ENCODE data around the gene CALML6. TPM values are rescaled to one million over a fixed set of nuclear protein-coding genes. Genes with fewer than 3 reads are reported as not detected.

CALML6 gene
- total RNA-seq: 1 to 10 TPM in 1 of 2 donors, not detected in 1; 1.1 TPM
- 1 to 10 TPM in 1 of 2 donors, not detected in 1; 4.5 TPM for polyA plus RNA-seq
- long read RNA-seq, donor 1: 0 reads
- long read RNA-seq, donor 2: 0 reads

DNA sequence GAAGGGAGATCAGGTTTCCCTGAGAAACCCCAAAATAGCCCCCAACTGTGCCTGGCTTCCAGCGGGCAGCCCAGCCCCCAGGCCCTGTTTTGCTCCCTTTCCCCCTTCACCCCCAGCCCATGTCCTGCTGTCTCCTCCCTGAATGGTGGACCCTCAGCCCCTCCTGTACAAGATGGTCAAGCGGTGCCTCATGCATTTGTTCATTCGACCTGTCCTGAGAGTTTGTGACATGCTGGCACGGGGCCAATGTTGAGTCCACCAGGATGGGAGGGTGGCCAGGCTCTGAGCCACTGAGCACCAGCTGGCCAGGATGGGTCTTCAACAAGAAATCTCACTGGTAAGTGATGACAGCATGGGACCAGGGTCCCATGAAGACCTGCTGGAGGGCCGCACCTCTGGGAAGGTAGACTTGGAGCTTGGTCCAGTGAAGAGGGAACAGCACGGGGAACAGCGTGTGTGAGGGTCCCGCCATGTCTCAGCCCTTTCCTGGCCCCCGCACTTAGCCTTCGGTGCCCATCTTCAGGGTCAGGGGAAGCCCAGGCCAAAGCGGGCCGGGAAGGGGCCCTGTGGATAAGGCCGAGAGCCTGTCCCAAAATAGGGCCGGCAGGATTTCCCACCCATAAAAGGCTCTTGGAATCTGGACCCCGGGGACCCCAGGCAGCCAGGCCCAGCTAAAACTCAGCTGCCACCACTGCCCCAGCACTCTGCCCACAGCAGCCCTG, at the start of gene CALML6:
Gene CALML6 (plus strand): TSS at position 290 of the 722 bp plus-strand sequence. CDS start 21 bp downstream, at position 311.
- peak; percentile 56 to 75 for DNase-seq
- no peaks in the 10 kb centered on the region for H3K9me3 ChIP-seq (ENCODE audit: control insufficient read depth, low read length)
- no peak for ATAC-seq (ENCODE audit: low FRiP score)
- 70 to 79% methylated on average over 12 to 15 of the region's 15 CpGs for WGBS, 2 donors
- no peaks in the 10 kb centered on the region for H3K4me1 ChIP-seq (ENCODE audit: control insufficient read depth in 1 of 2, insufficient read depth in 2 of 2, low read length in 2 of 2)
- intact Hi-C loops (cut with DNase I): no loop called here
- no peak within 1 kb of the TSS for H3K27ac ChIP-seq (ENCODE audit: low read depth in 1 of 2, low read length in 2 of 2)
- no peaks in the 10 kb centered on the region for H3K36me3 ChIP-seq (ENCODE audit: control insufficient read depth in 1 of 2, insufficient read depth in 2 of 2, low read length in 1 of 2)
- no peaks in the 10 kb centered on the region for H3K27me3 ChIP-seq (ENCODE audit: control insufficient read depth in 1 of 2, insufficient read depth in 2 of 2, low read length in 1 of 2)
- no peak within 1 kb of the TSS for H3K4me3 ChIP-seq (ENCODE audit: low read length in 2 of 2)

DNA sequence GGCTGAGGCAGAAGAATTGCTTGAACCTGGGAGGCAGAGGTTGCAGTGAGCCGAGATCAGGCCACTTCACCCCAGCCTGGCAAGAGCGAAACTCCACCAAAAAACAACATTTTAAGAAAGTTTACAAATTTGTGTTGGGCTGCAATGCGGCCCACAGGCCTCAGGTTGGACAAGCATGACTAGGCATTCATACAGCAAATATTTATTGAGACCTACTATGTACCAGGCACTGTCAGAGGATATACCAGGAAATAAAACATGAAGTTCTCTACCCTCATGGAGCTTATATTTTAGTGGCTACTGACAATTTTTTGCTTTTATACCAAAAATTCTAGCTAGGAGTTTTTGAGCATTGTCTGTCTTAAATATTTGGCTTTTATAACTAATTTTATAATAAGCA, 47.9 kb upstream of the CALML6 start:
- peaks cover 0 to 5% of the 10 kb centered on the region in 2 donors for H3K4me1 ChIP-seq (ENCODE audit: control insufficient read depth in 1 of 2, insufficient read depth in 2 of 2, low read length in 2 of 2)
- intact Hi-C loops (cut with DNase I): no loop called here

DNA sequence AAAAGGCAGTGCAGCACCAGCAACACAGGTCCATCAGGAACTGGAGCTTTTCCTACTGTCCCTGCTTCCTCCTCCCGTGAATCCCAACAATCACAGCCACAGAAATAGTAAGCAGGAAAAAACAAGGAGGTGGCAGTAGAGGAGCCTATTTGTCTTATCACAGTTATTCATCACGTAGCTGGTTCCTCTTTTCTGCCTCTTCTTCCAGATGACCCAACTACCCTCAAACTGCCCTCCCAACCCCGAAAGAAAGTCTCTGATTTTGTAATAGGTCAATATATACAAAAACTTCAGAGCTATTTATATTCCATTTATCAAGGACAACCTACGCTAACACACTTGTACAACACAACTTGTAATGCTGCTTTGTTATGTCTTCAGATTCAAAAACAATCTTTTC, 45.6 kb upstream of the CALML6 start:
- H3K36me3 ChIP-seq (ENCODE audit: control insufficient read depth in 1 of 2, insufficient read depth in 2 of 2, low read length in 1 of 2): no peaks in the 10 kb centered on the region
- no peak overlapping the region for H3K27ac ChIP-seq (ENCODE audit: low read depth in 1 of 2, low read length in 2 of 2)
- DNase-seq (no peak), ATAC-seq (ENCODE audit: low FRiP score) (no peak)
- intact Hi-C loops (cut with DNase I): no loop called here
- H3K9me3 ChIP-seq (ENCODE audit: control insufficient read depth, low read length): no peaks in the 10 kb centered on the region
- H3K4me1 ChIP-seq (ENCODE audit: control insufficient read depth in 1 of 2, insufficient read depth in 2 of 2, low read length in 2 of 2): no peaks in the 10 kb centered on the region
- H3K4me3 ChIP-seq (ENCODE audit: low read length in 2 of 2): no peak overlapping the region
- 72 to 76% methylated on average over 4 of the region's 4 CpGs for WGBS, 2 donors
- H3K27me3 ChIP-seq (ENCODE audit: control insufficient read depth in 1 of 2, insufficient read depth in 2 of 2, low read length in 1 of 2): no peaks in the 10 kb centered on the region

More for the DNA sequence above, 47.9 kb upstream of the CALML6 start:
- Histone ChIP-seq H3K9me3 (ENCODE audit: control insufficient read depth, low read length) (no peaks in the 10 kb centered on the region), H3K27ac (ENCODE audit: low read depth in 1 of 2, low read length in 2 of 2) (no peak overlapping the region), H3K4me3 (ENCODE audit: low read length in 2 of 2) (no peak overlapping the region), H3K36me3 (ENCODE audit: control insufficient read depth in 1 of 2, insufficient read depth in 2 of 2, low read length in 1 of 2) (no peaks in the 10 kb centered on the region), H3K27me3 (ENCODE audit: control insufficient read depth in 1 of 2, insufficient read depth in 2 of 2, low read length in 1 of 2) (no peaks in the 10 kb centered on the region)
- 85 to 94% methylated on average over 3 of the region's 3 CpGs for WGBS, 2 donors
- ATAC-seq (ENCODE audit: low FRiP score) (no peak), DNase-seq (no peak)

GRCh38 chr1:1872329-1872994, 42.6 kb upstream of the CALML6 start:
- ATAC-seq (ENCODE audit: low FRiP score) (no peak), DNase-seq (peak in 1 of 2 donors; percentile 8)

DNA sequence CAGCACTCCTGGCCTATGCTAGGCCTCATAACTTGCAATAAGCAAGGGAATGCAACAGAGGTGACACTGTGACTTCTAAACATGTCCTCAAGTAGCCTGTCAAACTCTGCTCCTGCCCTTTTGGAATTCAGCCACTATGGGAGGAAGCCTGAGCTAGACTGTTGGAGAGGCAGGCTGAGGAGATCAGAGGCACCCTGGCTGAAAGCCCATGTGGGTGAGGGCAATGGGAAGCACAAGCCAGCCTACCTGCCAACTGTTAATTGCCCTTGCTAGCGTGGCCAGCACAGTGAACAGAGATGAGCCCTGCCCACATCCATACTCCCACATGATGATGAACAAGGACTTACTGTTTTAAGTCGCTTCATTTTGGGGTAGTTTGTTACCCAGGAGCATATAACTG, 41.9 kb upstream of the CALML6 start:
- H3K9me3 ChIP-seq (ENCODE audit: control insufficient read depth, low read length): no peaks in the 10 kb centered on the region
- H3K27me3 ChIP-seq (ENCODE audit: control insufficient read depth in 1 of 2, insufficient read depth in 2 of 2, low read length in 1 of 2): no peaks in the 10 kb centered on the region
- no peaks in the 10 kb centered on the region for H3K36me3 ChIP-seq (ENCODE audit: control insufficient read depth in 1 of 2, insufficient read depth in 2 of 2, low read length in 1 of 2)
- no peak overlapping the region for H3K27ac ChIP-seq (ENCODE audit: low read depth in 1 of 2, low read length in 2 of 2)
- DNase-seq (peak in 1 of 2 donors; percentile 35), ATAC-seq (ENCODE audit: low FRiP score) (no peak)
- no peak overlapping the region for H3K4me3 ChIP-seq (ENCODE audit: low read length in 2 of 2)
- 54% methylated on average over 2 of the region's 2 CpGs for WGBS, 2 donors
- intact Hi-C loops (cut with DNase I): no loop called here
- H3K4me1 ChIP-seq (ENCODE audit: control insufficient read depth in 1 of 2, insufficient read depth in 2 of 2, low read length in 2 of 2): no peaks in the 10 kb centered on the region

More at GRCh38 chr1:1872329-1872994, 42.6 kb upstream of the CALML6 start:
- Histone ChIP-seq H3K4me3 (ENCODE audit: low read length in 2 of 2) (no peak overlapping the region), H3K4me1 (ENCODE audit: control insufficient read depth in 1 of 2, insufficient read depth in 2 of 2, low read length in 2 of 2) (no peaks in the 10 kb centered on the region), H3K9me3 (ENCODE audit: control insufficient read depth, low read length) (no peaks in the 10 kb centered on the region), H3K36me3 (ENCODE audit: control insufficient read depth in 1 of 2, insufficient read depth in 2 of 2, low read length in 1 of 2) (no peaks in the 10 kb centered on the region), H3K27me3 (ENCODE audit: control insufficient read depth in 1 of 2, insufficient read depth in 2 of 2, low read length in 1 of 2) (no peaks in the 10 kb centered on the region), H3K27ac (ENCODE audit: low read depth in 1 of 2, low read length in 2 of 2) (no peak overlapping the region)
- 78 to 81% methylated on average over 11 of the region's 11 CpGs for whole genome bisulfite sequencing, 2 donors
- intact Hi-C loops (cut with DNase I): no loop called here

- no peaks in the 10 kb centered on the region for H3K9me3 ChIP-seq (ENCODE audit: control insufficient read depth, low read length)
- peak in 1 of 2 donors; percentile 4 for DNase-seq
- no peak overlapping the region for H3K4me3 ChIP-seq (ENCODE audit: low read length in 2 of 2)
- 97 to 98% methylated on average over 7 of the region's 7 CpGs for WGBS, 2 donors
- intact Hi-C loops (cut with DNase I): no loop called here
- no peaks in the 10 kb centered on the region for H3K36me3 ChIP-seq (ENCODE audit: control insufficient read depth in 1 of 2, insufficient read depth in 2 of 2, low read length in 1 of 2)
- no peaks in the 10 kb centered on the region for H3K4me1 ChIP-seq (ENCODE audit: control insufficient read depth in 1 of 2, insufficient read depth in 2 of 2, low read length in 2 of 2)
- no peak for ATAC-seq (ENCODE audit: low FRiP score)
- H3K27me3 ChIP-seq (ENCODE audit: control insufficient read depth in 1 of 2, insufficient read depth in 2 of 2, low read length in 1 of 2): no peaks in the 10 kb centered on the region
- no peak overlapping the region for H3K27ac ChIP-seq (ENCODE audit: low read depth in 1 of 2, low read length in 2 of 2)
Measured at GRCh38 chr1:1874901-1875300, 40.2 kb upstream of the CALML6 start.

GRCh38 chr1:1875932-1876331, 39.1 kb upstream of the CALML6 start:
- ATAC-seq (ENCODE audit: low FRiP score) (no peak), DNase-seq (peak in 1 of 2 donors; percentile 6)
- H3K9me3 ChIP-seq (ENCODE audit: control insufficient read depth, low read length): no peaks in the 10 kb centered on the region
- H3K27me3 ChIP-seq (ENCODE audit: control insufficient read depth in 1 of 2, insufficient read depth in 2 of 2, low read length in 1 of 2): no peaks in the 10 kb centered on the region
- WGBS, 2 donors: 70 to 73% methylated on average over 1 of the region's 1 CpG
- H3K36me3 ChIP-seq (ENCODE audit: control insufficient read depth in 1 of 2, insufficient read depth in 2 of 2, low read length in 1 of 2): no peaks in the 10 kb centered on the region
- no peak overlapping the region for H3K27ac ChIP-seq (ENCODE audit: low read depth in 1 of 2, low read length in 2 of 2)
- H3K4me1 ChIP-seq (ENCODE audit: control insufficient read depth in 1 of 2, insufficient read depth in 2 of 2, low read length in 2 of 2): no peaks in the 10 kb centered on the region
- H3K4me3 ChIP-seq (ENCODE audit: low read length in 2 of 2): no peak overlapping the region
- intact Hi-C loops (cut with DNase I): no loop called here

DNA sequence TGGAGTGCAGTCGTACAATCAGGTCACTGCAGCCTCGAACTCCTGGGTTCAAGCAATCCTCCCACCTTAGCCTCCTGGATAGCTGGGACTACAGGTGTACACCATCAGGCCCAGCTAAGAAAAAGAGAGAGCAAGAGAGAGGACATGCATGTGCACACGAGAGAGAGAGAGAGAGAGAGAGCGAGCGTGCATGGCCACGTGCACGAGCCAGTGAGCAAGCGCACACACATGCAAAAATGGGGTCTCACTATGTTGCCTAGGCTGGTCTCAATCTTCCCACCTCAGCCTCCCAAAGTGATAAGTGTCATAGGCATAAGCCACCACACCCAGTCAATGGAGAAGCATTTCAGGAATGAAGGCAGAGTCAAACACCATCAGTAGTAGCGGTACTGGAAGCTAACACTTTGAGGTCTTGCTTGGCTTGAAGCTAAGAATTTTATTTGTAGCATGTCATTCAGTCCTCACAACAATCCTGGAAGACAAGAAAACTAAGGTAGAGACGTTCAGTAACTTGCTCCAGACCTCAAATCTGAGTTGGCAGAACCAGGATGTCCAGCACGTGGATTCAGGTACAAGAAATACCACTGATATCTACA, 38.6 kb upstream of the CALML6 start:
- ATAC-seq (ENCODE audit: low FRiP score) (no peak), DNase-seq (peak in 1 of 2 donors; percentile 1)
- H3K27ac ChIP-seq (ENCODE audit: low read depth in 1 of 2, low read length in 2 of 2): no peak overlapping the region
- H3K9me3 ChIP-seq (ENCODE audit: control insufficient read depth, low read length): no peaks in the 10 kb centered on the region
- H3K36me3 ChIP-seq (ENCODE audit: control insufficient read depth in 1 of 2, insufficient read depth in 2 of 2, low read length in 1 of 2): no peaks in the 10 kb centered on the region
- H3K4me1 ChIP-seq (ENCODE audit: control insufficient read depth in 1 of 2, insufficient read depth in 2 of 2, low read length in 2 of 2): no peaks in the 10 kb centered on the region
- no peaks in the 10 kb centered on the region for H3K27me3 ChIP-seq (ENCODE audit: control insufficient read depth in 1 of 2, insufficient read depth in 2 of 2, low read length in 1 of 2)
- intact Hi-C loops (cut with DNase I): no loop called here
- no peak overlapping the region for H3K4me3 ChIP-seq (ENCODE audit: low read length in 2 of 2)
- 75 to 77% methylated on average over 11 of the region's 11 CpGs for WGBS, 2 donors

All from aorta (tissue), 5 donors.